ENCODE data around the gene PFDN5. TPM values are rescaled to one million over a fixed set of nuclear protein-coding genes. Genes with fewer than 3 reads are reported as not detected.
A peak's percentile ranks its signal among the peaks of the same experiment; 100 is the strongest.

PFDN5 gene
- total and polyA plus RNA-seq, 2 experiments from 2014 or later: 199 to 567 TPM

- Histone ChIP-seq H2AFZ (peak overlapping the region; percentile 98), H3K4me2 (peak overlapping the region; percentile 85), H3F3A (replicated peaks; ENCODE audit: low read depth) (peaks cover 16% of the 10 kb centered on the region)
Measured at GRCh38 chr12:53324113-53324778, 28.9 kb downstream of the PFDN5 start.

More at GRCh38 chr12:53324113-53324778, 28.9 kb downstream of the PFDN5 start:
- TF ChIP-seq ZNF114 (CRISPR knock-in tag; IDR thresholded peaks at IDR 0.05) (no peak), POLR2AphosphoS5 (IDR thresholded peaks at IDR 0.05; ENCODE audit: low read depth) (no peak), ZNF462 (CRISPR knock-in tag; IDR thresholded peaks at IDR 0.05) (no peak), ZNF331 (CRISPR knock-in tag; IDR thresholded peaks at IDR 0.05; ENCODE audit: low read depth) (no peak), EZH2 (IDR thresholded peaks at IDR 0.05; ENCODE audit: low read depth, unreplicated experiment) (no peak), CREB1 (CRISPR knock-in tag; IDR thresholded peaks at IDR 0.05; ENCODE audit: low read depth) (no peak), CTCF (conservative IDR thresholded peaks at IDR 0.05; ENCODE audit: low read depth in 2 of 2) (no peak), JUNB (IDR thresholded peaks at IDR 0.05; ENCODE audit: unreplicated experiment) (no peak), ETS1 (IDR thresholded peaks at IDR 0.05) (no peak), STAT1 (IDR thresholded peaks at IDR 0.05; ENCODE audit: unreplicated experiment) (no peak)
- Mint-ChIP-seq H3K27ac (no peak overlapping the region), H3K36me3 (ENCODE audit: low read depth) (peaks cover 4% of the 10 kb centered on the region), H3K4me1 (peaks cover 29% of the 10 kb centered on the region), H3K9me3 (no peaks in the 10 kb centered on the region; the same call in 2 of the 3 replicates), H3K4me3 (peak overlapping the region; percentile 75), H3K27me3 (ENCODE audit: insufficient read depth, low read depth, poor library complexity) (peaks cover 63% of the 10 kb centered on the region)
- H3K27ac ChIP-seq (ENCODE audit: low read depth): no peak overlapping the region
- no peaks in the 10 kb centered on the region for H3K9me2 ChIP-seq (ENCODE audit: insufficient read depth)
- ATAC-seq: no peak
- no peaks in the 10 kb centered on the region; the same call in 1 of the 2 replicates for H3K36me3 ChIP-seq (ENCODE audit: insufficient read depth)
- H3K4me1 ChIP-seq (ENCODE audit: insufficient read depth): peaks cover 29% of the 10 kb centered on the region
- no peaks in the 10 kb centered on the region for H3K79me2 ChIP-seq (replicated peaks; ENCODE audit: insufficient read depth)
- no peaks in the 10 kb centered on the region for H4K20me1 ChIP-seq (replicated peaks; ENCODE audit: insufficient read depth)
- peak overlapping the region; percentile 85 for H3K4me3 ChIP-seq
- H3K27me3 ChIP-seq (ENCODE audit: insufficient read depth): peaks cover 71% of the 10 kb centered on the region
- peak; percentile 58 for DNase-seq (ENCODE audit: low spot score)

All from GM23338 (cell line).